GM19351 (cell line): ENCODE data around the gene BCORL1.

ENCODE experiments used
- ATAC-seq: cut with Tn5 transposase; IDR thresholded peaks from one replicate; pipeline ENCODE4 v1.9.1; 2021; ENCODE audit warnings: mild to moderate bottlenecking, moderate library complexity; ENCODE audit not compliant: unreplicated experiment

BCORL1 gene

GRCh38 chrX:129961180-129962083 lies 21.0 kb upstream of the BCORL1 start:
- peak; percentile 87 for ATAC-seq

DNA sequence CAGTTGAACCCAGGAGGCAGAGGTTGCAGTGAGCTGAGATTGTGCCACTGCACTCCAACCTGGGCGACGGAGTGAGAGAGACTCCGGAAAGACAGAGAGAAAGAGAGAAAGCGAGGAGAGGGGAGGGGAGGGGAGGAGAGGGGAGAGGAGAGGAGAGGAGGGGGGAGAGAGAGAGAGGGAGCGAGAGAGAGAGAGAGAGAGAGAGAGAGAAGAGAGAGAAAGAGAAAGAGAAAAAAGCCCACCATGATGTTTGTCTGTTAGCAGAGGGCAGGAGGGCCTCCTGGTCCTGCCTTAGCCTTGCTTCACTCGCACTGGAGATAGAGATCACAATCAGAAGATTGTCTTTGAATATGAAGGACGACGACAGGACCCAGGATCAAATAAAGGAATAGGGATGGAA lies 18.7 kb upstream of the BCORL1 start:
- ATAC-seq, result no peak

- ATAC-seq, result no peak
Measured at GRCh38 chrX:129965166-129965565, 17.3 kb upstream of the BCORL1 start.

- ATAC-seq, result no peak
Measured at GRCh38 chrX:129968968-129969367, 13.5 kb upstream of the BCORL1 start.

DNA sequence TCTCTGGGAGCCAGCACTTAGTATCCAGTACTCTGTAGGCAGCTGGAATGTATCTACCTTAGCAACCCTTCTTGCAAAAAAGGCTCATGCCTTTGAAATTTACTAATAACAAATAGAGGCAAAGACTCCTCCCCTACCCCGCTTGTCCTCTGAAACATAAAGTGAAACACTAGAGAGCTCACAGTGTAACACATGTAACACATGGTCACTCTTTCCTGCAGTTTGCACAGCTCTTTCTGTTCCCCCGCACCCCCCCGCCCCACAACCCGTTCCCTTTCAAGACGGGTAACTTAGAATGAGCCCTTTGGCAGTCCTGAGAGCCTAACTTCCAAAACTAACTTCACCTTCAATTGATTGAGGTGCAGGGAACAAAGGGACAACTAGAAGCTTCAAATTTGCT lies 6.0 kb upstream of the BCORL1 start:
- peak; percentile 46 for ATAC-seq

- no peak for ATAC-seq
Measured at GRCh38 chrX:129979207-129979920, 3.1 kb upstream of the BCORL1 start.

DNA sequence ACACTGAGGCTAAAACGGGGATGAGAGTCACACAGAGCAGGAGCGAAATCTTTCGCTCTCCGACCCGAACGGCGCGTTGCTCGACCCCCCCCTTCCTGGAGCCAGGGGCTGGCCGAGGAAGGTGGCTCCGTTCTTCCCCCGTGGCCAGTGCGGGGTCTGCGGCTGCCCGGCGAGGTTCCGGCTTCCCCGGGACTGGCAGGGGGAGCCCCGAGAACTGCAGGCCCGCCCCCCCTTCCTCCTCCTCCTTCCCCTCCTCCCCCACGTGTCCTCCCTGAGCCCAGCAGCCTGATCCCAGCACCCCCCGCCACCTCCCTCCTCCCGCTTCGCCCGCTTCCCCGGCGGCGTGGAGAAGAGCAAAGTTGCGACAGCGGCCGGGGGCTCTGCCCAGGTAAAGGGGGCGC lies 2.4 kb upstream of the BCORL1 start:
- no peak for ATAC-seq

DNA sequence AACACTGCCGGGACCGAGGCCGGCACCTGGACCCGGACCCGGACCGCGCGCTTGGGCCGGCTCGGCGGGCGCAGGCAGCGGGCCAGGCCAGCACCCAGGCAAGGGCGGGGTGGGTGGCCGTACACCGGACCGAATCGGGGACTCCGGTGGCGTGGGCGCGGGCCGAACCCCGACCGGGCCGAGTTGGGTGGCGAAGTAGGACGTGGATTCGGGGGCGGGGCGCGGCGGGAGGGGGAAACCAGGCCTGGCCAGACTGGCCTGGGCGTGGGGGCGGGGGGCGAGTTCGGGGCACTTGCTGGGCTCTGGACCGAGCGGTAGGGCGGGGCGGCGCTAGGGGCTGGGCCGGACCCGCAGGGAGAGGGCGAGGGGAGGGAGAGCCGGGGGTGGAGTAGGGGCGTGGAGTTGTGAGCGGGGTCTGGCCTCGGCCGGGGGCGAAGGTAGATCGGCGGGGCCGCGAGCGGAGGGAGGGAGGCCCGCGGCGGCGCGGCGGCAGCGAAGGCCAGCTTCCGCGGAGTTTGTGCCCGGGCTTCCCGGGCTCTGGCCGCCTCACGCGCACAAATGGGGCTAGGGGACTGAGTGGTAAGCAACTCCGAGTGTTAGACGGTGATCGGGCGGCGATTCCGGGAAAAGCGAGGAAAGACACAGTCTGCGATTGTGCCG lies 1.8 kb upstream of the BCORL1 start:
- no peak for ATAC-seq

GRCh38 chrX:129981200-129981553 lies 1.3 kb upstream of the BCORL1 start:
- no peak for ATAC-seq

- ATAC-seq, result no peak
Measured at GRCh38 chrX:129981752-129982299, 609 bp upstream of the BCORL1 start.

- no peak for ATAC-seq
Measured at GRCh38 chrX:129983575-129984110, 1.2 kb downstream of the BCORL1 start.

GRCh38 chrX:129984111-129984958 lies 1.9 kb downstream of the BCORL1 start:
- ATAC-seq, result no peak

DNA sequence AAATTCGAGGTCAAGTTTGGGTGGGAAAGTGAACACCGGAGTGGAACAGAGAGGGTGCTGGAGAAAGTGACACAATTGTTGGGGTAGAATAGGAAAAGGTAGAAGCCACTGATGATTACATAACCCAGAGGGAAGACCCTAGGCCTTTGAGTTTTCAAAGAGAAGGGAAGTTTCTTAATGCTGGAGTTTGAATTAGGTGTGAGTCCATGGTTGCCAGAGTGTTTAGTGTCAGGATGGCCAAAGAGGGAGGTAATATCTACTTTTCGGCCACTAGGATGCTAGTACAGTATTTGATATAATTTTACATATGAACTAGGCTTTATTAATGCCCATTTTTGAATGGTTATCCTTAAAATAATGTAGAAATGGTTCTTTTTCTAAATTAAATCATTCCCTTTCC lies 5.4 kb downstream of the BCORL1 start:
- ATAC-seq, result no peak

DNA sequence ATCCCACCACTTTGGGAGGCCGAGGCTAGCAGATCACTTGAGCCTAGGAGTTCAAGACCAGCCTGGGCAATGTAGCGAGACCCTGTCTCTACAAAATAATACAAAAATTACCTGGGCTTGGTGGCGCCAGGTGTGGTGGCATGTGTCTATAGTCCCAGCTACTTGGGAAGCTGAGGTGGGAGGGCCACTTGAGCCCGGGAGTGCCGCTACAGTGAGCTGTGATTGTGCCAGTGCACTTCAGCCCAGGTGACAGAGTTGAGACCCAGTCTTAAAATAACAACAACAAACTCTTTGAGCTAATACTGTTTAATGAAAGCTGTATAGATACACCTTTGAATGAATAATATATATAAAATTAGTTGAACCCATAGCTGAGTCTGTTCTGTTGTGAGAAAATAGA lies 9.7 kb downstream of the BCORL1 start:
- ATAC-seq, result no peak

DNA sequence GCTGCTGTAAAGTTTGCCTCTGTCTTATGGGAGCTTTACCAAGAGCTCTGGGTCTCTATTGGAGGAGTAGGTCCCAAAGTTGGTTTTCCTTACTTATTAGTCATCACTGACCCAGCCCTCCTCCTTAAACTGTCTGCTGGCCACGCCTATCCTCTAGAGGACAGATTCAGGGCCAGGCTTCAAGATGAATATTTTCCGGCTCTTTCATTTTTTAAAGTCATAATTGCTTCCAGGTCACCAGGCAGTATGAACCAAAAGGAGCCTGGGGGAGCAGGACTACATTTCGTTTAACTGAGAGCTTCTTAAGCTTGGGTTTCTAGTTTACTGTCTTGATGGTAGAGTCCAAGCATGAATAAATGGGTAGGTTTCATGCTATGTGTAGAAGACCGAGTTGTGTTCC lies 13.7 kb downstream of the BCORL1 start:
- no peak for ATAC-seq

GRCh38 chrX:129997086-129997485 lies 14.7 kb downstream of the BCORL1 start:
- no peak for ATAC-seq

GRCh38 chrX:129998021-129998420 lies 15.6 kb downstream of the BCORL1 start:
- no peak for ATAC-seq

- ATAC-seq, result no peak
Measured at GRCh38 chrX:130001893-130002292, 19.5 kb downstream of the BCORL1 start.

GRCh38 chrX:130002541-130002940 lies 20.1 kb downstream of the BCORL1 start:
- no peak for ATAC-seq

DNA sequence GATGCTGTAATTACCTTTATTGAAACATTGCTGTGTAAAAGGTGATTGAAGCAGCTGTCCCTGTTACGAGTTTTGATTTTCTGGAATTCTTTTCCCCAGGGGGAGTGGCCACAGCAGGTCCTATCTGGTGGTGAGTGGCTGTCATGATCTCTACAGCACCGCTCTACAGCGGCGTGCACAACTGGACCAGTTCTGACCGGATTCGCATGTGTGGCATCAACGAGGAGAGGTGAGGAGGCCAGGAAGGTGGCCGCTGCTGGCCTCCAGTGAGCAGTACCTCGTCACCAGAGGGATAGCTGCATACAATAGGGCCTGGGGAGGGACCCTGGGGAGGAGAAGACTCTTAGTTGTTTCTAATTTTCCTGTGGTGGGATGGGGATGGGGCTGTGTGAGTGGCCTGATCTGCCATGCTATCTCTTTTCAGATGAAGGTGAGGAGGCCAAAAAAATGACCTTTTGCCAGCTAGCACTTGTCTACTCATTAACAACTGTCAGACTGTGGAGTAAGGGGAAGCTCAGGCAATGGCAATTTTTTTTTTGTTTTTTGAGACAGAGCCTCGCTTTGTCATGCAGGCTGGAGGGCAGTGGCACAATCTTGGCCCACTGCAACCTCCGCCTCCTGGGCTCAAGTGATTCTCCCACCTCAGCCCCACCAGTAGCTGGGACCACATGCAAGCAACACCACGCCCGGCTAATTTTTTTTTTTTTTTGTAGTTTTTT lies 22.8 kb downstream of the BCORL1 start:
- no peak for ATAC-seq
